GM23248 (cell line): ENCODE measurements around the gene NPAS2. TPM values are rescaled to one million over a fixed set of nuclear protein-coding genes. Genes with fewer than 3 reads are reported as not detected.

Experiments
- DNase-seq: peaks from one replicate; pipeline ENCODE4 v3.0.0-alpha.2; 2015
- H2AFZ ChIP-seq: fragments of 200-600 bp; sonication (generic); 2 replicates; pipeline ENCODE4 v1.6.1; 2016; ENCODE audit warnings: antibody characterized with exemption
- H3F3A ChIP-seq: fragments of 200-600 bp; sonication (generic); 2 replicates; pipeline ENCODE4 v1.6.1; 2016; ENCODE audit warnings: mild to moderate bottlenecking, antibody characterized with exemption, mixed run types; ENCODE audit not compliant: insufficient read depth
- H3K27ac ChIP-seq: fragments of 200-600 bp; sonication (generic); 2 replicates; pipeline ENCODE4 v1.5.1; 2016; ENCODE audit warnings: mild to moderate bottlenecking
- H3K27me3 ChIP-seq: fragments of 200-600 bp; sonication (generic); replicated peaks from 2 replicates; pipeline ENCODE4 v1.6.1; 2016; ENCODE audit warnings: mild to moderate bottlenecking; ENCODE audit not compliant: insufficient read depth
- H3K36me3 ChIP-seq: fragments of 200-600 bp; sonication (generic); 2 replicates; pipeline ENCODE4 v1.6.1; 2016; ENCODE audit warnings: low read depth, mild to moderate bottlenecking
- H3K4me1 ChIP-seq: fragments of 200-600 bp; sonication (generic); 2 replicates; pipeline ENCODE4 v1.6.1; 2016; ENCODE audit warnings: mild to moderate bottlenecking; ENCODE audit not compliant: insufficient read depth
- H3K4me2 ChIP-seq: fragments of 200-600 bp; sonication (generic); one replicate; pipeline ENCODE4 v1.6.1; 2016; ENCODE audit warnings: mild to moderate bottlenecking; ENCODE audit not compliant: unreplicated experiment
- H3K4me3 ChIP-seq: fragments of 200-600 bp; sonication (generic); 2 replicates; pipeline ENCODE4 v1.5.1; 2016; ENCODE audit warnings: mild to moderate bottlenecking
- H3K79me2 ChIP-seq: fragments of 200-600 bp; sonication (generic); 2 replicates; pipeline ENCODE4 v1.6.1; 2016; ENCODE audit warnings: mild to moderate bottlenecking; ENCODE audit not compliant: insufficient read depth
- H3K9ac ChIP-seq: fragments of 200-600 bp; sonication (generic); 2 replicates; pipeline ENCODE4 v1.6.1; 2016; ENCODE audit warnings: mild to moderate bottlenecking
- H3K9me2 ChIP-seq: fragments of 200-600 bp; sonication (generic); 2 replicates; pipeline ENCODE4 v1.6.1; 2016; ENCODE audit warnings: mixed run types, mild to moderate bottlenecking, moderate library complexity; ENCODE audit not compliant: insufficient read depth
- H3K9me3 ChIP-seq: fragments of 200-600 bp; sonication (generic); one replicate; pipeline ENCODE4 v1.6.1; 2017; ENCODE audit warnings: low read depth
- H4K20me1 ChIP-seq: fragments of 200-600 bp; sonication (generic); 2 replicates; pipeline ENCODE4 v1.6.0; 2016; ENCODE audit not compliant: insufficient read depth
- EZH2 ChIP-seq: fragments of 200-600 bp; sonication (generic); IDR thresholded peaks from 2 replicates; pipeline ENCODE4 v1.6.1; 2018; ENCODE audit warnings: antibody characterized with exemption, mild to moderate bottlenecking; ENCODE audit not compliant: insufficient read depth, poor library complexity, severe bottlenecking
- EZH2phosphoT487 ChIP-seq: fragments of 200-600 bp; sonication (generic); IDR thresholded peaks from 2 replicates; pipeline ENCODE4 v1.6.1; 2018; ENCODE audit warnings: antibody characterized with exemption, moderate library complexity, mild to moderate bottlenecking, low read depth; ENCODE audit not compliant: insufficient read depth
- WGBS, 2 experiments: methylation state at CpG; one replicate each; pipeline ENCODE4 v1.1.6; 2015 to 2017; ENCODE audit warnings: low lambda C conversion rate in 2 of 2, low coverage in 1 of 2; ENCODE audit errors: missing lambda C conversion rate in 2 of 2; 5-methylcytosine and 5-hydroxymethylcytosine counted together
- in situ Hi-C: fragments of 300-500 bp; cut with MboI; formaldehyde crosslinking; loops from 2 replicates; pipeline ENCODE4 v1.15.0; 2020
- polyA plus RNA-seq: library from polyadenylated mRNA; unstranded; fragments of >200 nt; fragmentation: Nextera tagmentation; extraction: Ambion mirVana; gene quantifications from 2 replicates; pipeline ENCODE4 v1.2.1, GENCODE V29; 2016
- total RNA-seq: library from RNA; depleted of rRNA; stranded (reverse); fragments of >200 nt; shearing (Covaris generic); gene quantifications from 2 replicates; pipeline ENCODE4 v1.2.3, GENCODE V29; 2014

The NPAS2 gene
- total and polyA plus RNA-seq, 2 experiments from 2014 or later, result 3.8 to 10.8 TPM

DNA sequence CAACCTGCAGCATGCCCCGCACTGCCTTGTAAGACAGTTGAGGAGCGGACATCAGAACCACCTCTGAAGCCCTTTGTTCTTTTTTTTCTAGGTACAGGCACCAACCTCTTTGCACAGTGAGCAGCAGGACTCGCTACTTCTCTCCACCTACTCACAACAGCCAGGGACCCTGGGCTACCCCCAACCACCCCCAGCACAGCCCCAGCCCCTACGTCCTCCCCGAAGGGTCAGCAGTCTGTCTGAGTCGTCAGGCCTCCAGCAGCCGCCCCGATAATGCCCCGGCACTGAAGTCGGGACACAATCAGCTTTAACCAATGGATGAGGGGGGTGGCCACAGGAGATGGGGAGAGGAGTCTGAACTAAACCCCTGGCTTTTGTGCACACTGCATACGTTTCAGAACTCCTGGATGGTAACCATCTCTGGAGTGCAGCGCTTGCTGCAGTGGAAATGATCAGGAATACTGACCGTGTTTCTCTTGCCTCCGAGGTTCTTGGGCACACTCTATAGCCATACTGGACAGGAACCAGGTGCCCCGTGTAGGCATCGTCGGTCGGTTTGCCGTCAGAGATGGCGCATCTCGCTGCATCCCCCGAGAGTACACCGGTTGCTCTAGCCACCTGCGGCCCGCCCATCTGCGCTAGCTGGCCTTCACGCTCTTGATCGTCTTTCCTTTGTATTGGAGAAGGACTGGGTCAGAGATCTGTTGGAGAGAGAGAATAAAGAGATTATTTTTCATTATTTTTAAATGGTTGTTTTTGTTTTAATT, 175.6 kb downstream of the NPAS2 start:
- 91 to 92% methylated on average over 27 to 28 of the region's 28 CpGs for WGBS, 2 experiments
- no peak overlapping the region for H3K9ac ChIP-seq
- TF ChIP-seq EZH2 (no peak), EZH2phosphoT487 (no peak)
- in situ Hi-C loops, result loop anchor here (10.0 kb wide), 1 partner anchor 381 kb away; no protein-coding TSS in a partner anchor
- no peak overlapping the region for H2AFZ ChIP-seq
- H4K20me1 ChIP-seq, result no peaks in the 10 kb centered on the region
- H3K27ac ChIP-seq, result no peak overlapping the region
- H3K27me3 ChIP-seq, result no peaks in the 10 kb centered on the region
- no peak overlapping the region for H3K4me2 ChIP-seq
- H3K79me2 ChIP-seq, result no peaks in the 10 kb centered on the region
- H3K9me3 ChIP-seq, result no peaks in the 10 kb centered on the region
- peaks cover 8% of the 10 kb centered on the region; the same call in 1 of the 2 replicates for H3K4me1 ChIP-seq
- DNase-seq, result no peak
- H3K9me2 ChIP-seq, result no peaks in the 10 kb centered on the region
- H3K36me3 ChIP-seq, result no peaks in the 10 kb centered on the region
- peaks cover 4% of the 10 kb centered on the region; the same call in 1 of the 2 replicates for H3F3A ChIP-seq
- no peak overlapping the region for H3K4me3 ChIP-seq

DNA sequence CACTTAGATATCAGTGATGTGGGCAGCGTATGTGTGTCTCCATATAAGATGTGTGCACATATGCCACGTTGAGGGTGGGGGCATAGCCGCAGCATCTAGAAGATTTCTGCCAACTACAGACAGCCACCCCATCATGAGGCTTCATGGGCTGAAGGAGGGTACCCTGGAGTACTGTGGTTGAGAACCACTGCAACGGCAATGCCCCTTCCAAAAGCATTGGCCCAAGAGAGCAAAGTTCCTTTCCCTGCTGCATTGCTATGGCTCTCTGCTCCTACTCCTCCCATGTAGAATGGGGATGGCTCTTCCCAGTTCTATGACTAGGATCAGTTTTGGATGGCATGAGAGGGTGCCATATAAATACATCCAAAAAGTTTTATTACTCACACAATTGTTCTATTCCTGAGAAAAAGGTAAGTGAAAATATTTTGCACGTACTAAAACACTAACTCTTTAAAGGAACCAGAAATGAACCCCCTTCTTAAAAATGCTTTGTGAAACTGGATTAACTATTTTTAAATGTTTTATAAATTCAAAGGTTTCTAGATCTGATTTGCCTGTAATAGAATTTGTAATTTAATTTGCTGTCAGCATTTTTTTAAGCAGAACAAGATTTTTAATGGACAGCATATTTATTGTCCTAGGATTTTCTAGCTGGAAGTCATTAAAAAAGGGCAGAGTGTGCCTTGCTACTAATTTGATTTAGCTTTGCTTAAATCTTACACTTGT, 177.7 kb downstream of the NPAS2 start:
- Histone ChIP-seq H3K4me2 (no peak overlapping the region), H4K20me1 (no peaks in the 10 kb centered on the region), H3F3A (peaks cover 5% of the 10 kb centered on the region; the same call in 1 of the 2 replicates), H3K27me3 (no peaks in the 10 kb centered on the region), H3K9ac (no peak overlapping the region), H2AFZ (peak overlapping the region; percentile 35; the same call in 1 of the 2 replicates), H3K9me2 (no peaks in the 10 kb centered on the region), H3K4me3 (no peak overlapping the region), H3K9me3 (no peaks in the 10 kb centered on the region), H3K79me2 (peaks cover 6% of the 10 kb centered on the region), H3K36me3 (no peaks in the 10 kb centered on the region), H3K27ac (no peak overlapping the region), H3K4me1 (peaks cover 13% of the 10 kb centered on the region; the same call in 1 of the 2 replicates)
- in situ Hi-C loops, result loop anchor here (10.0 kb wide), 1 partner anchor 383 kb away; no protein-coding TSS in a partner anchor
- WGBS, 2 experiments, result 77 to 89% methylated on average over 5 of the region's 5 CpGs
- no peak for DNase-seq
- TF ChIP-seq EZH2, result no peak

GRCh38 chr2:100998235-100998573, 178.3 kb downstream of the NPAS2 start:
- peak; percentile 48 for DNase-seq
- no peaks in the 10 kb centered on the region for H3K27me3 ChIP-seq
- H3K27ac ChIP-seq, result no peak overlapping the region
- H3F3A ChIP-seq, result peaks cover 9% of the 10 kb centered on the region; the same call in 1 of the 2 replicates
- no peaks in the 10 kb centered on the region for H4K20me1 ChIP-seq
- peaks cover 11% of the 10 kb centered on the region for H3K79me2 ChIP-seq
- in situ Hi-C loops, result loop anchor here (10.0 kb wide), 1 partner anchor 383 kb away; no protein-coding TSS in a partner anchor
- no peak overlapping the region for H3K4me3 ChIP-seq
- peak overlapping the region; percentile 36 for H3K4me2 ChIP-seq
- 0 out of 2 replicates have a peak, but pooled peaks cover under 1% of the 10 kb centered on the region for H3K36me3 ChIP-seq
- peaks cover 13% of the 10 kb centered on the region; the same call in 1 of the 2 replicates for H3K4me1 ChIP-seq
- no peak overlapping the region for H3K9ac ChIP-seq
- peak overlapping the region; percentile 35; the same call in 1 of the 2 replicates for H2AFZ ChIP-seq
- H3K9me2 ChIP-seq, result no peaks in the 10 kb centered on the region
- H3K9me3 ChIP-seq, result no peaks in the 10 kb centered on the region
- TF ChIP-seq EZH2, result no peak
- TF ChIP-seq EZH2phosphoT487, result no peak
- 15 to 17% methylated on average over 6 of the region's 6 CpGs for WGBS, 2 experiments

- in situ Hi-C loops, result loop anchor here (10.0 kb wide), 1 partner anchor 385 kb away; no protein-coding TSS in a partner anchor
- Histone ChIP-seq H3K27ac (no peak overlapping the region), H3K9me2 (no peaks in the 10 kb centered on the region), H3K36me3 (peaks cover 18% of the 10 kb centered on the region), H3K9ac (no peak overlapping the region), H3K4me3 (no peak overlapping the region), H3K4me1 (peaks cover 29% of the 10 kb centered on the region), H3K9me3 (no peaks in the 10 kb centered on the region), H3F3A (peaks cover 26% of the 10 kb centered on the region), H3K79me2 (peaks cover 29% of the 10 kb centered on the region), H3K27me3 (no peaks in the 10 kb centered on the region), H2AFZ (no peak overlapping the region), H4K20me1 (0 out of 2 replicates have a peak, but pooled peaks cover 10% of the 10 kb centered on the region), H3K4me2 (no peak overlapping the region)
- no peak for DNase-seq
- 89 to 92% methylated on average over 2 of the region's 2 CpGs for WGBS, 2 experiments
- TF ChIP-seq EZH2 (no peak), EZH2phosphoT487 (no peak)
These were observed 180.1 kb downstream of the NPAS2 start for GRCh38 chr2:100999995-101000394.
